GM12873 (cell line): Measurements from ENCODE around the gene COL4A1.

Source experiments
- CTCF ChIP-seq: IDR thresholded peaks from 2 replicates; pipeline ENCODE4 v1.5.1; 2012; ENCODE audit warnings: low read depth, mild to moderate bottlenecking, moderate library complexity, low read length, control low read depth; ENCODE audit not compliant: insufficient read depth; ENCODE audit errors: missing control alignments

COL4A1 gene

GRCh38 chr13:110164706-110165105, 142.3 kb downstream of the COL4A1 start:
- no peak for TF ChIP-seq CTCF

- TF ChIP-seq CTCF = no peak
Observed at GRCh38 chr13:110162866-110163658, 143.9 kb downstream of the COL4A1 start.

GRCh38 chr13:110162053-110162452, 144.9 kb downstream of the COL4A1 start:
- no peak for TF ChIP-seq CTCF

- no peak for TF ChIP-seq CTCF
Observed at GRCh38 chr13:110161112-110161882, 145.7 kb downstream of the COL4A1 start.

GRCh38 chr13:110158226-110158625, 148.7 kb downstream of the COL4A1 start:
- no peak for TF ChIP-seq CTCF

- TF ChIP-seq CTCF = no peak
Observed at GRCh38 chr13:110157718-110158117, 149.2 kb downstream of the COL4A1 start.

- TF ChIP-seq CTCF = no peak
Observed at GRCh38 chr13:110156301-110157049, 150.5 kb downstream of the COL4A1 start.
